ENCODE data around the gene PML.

- TF ChIP-seq USF1 (IDR thresholded peaks at IDR 0.05): no peak
- TF ChIP-seq REST (IDR thresholded peaks at IDR 0.05; ENCODE audit: low read depth): no peak
- no peak for TF ChIP-seq EP300 (IDR thresholded peaks at IDR 0.05; ENCODE audit: borderline replicate concordance)
- no peak for TF ChIP-seq EGR1 (IDR thresholded peaks at IDR 0.05)
- TF ChIP-seq CREB1 (IDR thresholded peaks at IDR 0.05; ENCODE audit: low read depth): no peak
These were observed 16.5 kb downstream of the PML start for GRCh38 chr15:74010929-74011540.
